HL-60/S4 treated with phorbol 12-myristate 13-acetate at 8.2 ng/mL for 4 days and 3 days (cell line): ENCODE results near the gene ARHGAP31.

ENCODE experiments used
- in situ Hi-C: fragments of 300-500 bp; cut with MboI; formaldehyde crosslinking; loops from 2 replicates; pipeline ENCODE4 v1.15.0; 2022; ENCODE audit warnings: low sequenced_read_pairs

ARHGAP31 gene

GRCh38 chr3:119428538-119428937, 134.4 kb downstream of the ARHGAP31 start:
- in situ Hi-C loops: no loop called here

DNA sequence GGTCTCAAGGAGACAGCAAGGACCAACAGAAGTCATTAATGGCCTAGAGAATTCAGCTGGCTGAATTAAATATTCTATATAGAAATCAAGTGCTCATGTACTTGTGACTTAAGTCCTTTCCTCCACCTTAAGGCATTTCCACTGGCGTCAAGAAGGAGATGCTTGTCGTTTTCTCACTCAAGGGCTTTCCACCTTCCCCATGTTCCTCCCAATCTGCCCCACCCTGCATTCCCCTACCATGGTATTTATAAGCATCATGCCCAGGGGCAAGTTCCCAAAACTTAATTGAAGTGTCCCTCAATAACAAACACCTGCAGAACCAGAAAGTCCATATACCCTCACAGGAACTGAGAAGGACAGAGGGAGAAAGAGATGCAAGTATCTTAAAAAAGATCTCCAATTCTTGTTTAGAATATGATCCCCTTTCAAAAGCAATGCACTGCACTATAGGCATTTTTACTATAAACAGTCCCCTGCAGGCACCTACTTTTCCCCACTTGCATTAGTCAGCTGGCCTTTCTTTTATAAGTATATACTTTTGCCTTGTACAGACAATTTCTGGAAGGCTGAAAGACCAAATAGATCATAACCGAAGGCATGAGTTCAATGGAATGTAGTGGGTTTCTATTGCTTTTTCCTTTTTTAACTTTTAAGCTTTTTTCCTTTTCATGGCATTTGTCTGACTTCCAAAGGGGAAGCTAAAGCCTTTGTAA, 139.6 kb downstream of the ARHGAP31 start:
- in situ Hi-C loops: no loop called here

DNA sequence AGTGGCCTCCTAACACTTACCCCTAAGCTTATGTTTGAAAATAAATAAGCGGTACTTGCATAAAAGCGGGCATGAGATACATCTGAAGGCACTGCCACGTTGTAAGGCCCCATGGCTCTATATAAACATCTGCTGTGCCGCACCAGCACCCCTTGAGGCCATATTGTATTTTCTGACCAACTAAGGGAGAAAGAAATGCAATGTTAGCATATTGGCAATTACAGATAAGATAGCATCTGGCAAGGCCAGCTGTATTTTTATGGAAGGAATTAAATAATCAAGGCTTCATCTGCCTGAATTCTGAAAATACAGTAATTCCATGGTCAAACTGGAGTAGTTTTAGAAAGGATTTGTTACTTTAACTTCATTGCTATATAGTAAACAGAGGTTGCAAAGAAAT, 140.5 kb downstream of the ARHGAP31 start:
- in situ Hi-C loops: no loop called here

DNA sequence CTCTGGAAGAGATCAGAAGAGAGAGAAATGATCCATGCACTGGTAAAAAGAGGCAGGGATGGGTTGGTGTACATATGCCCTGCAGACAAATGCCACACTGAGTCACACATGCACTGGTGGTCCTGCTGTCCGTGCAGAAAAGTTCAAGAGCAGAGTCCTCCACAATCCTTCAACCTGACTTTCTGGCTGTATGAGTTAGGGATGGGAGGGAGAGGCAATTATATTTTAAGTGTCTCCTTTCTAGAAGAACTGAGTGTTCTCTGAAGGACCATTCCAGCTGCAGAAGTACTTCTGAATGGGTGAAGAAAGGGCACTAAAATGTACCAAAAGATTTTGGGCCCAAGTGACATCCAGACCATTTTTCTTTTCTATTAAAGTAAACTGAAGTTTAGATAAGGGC, 142.8 kb downstream of the ARHGAP31 start:
- in situ Hi-C loops: no loop called here

- in situ Hi-C loops: no loop called here
These were observed 143.6 kb downstream of the ARHGAP31 start for GRCh38 chr3:119437691-119438258.

GRCh38 chr3:119443179-119443578, 149.0 kb downstream of the ARHGAP31 start:
- in situ Hi-C loops: no loop called here

- in situ Hi-C loops: no loop called here
These were observed 150.4 kb downstream of the ARHGAP31 start for GRCh38 chr3:119444590-119444989.

DNA sequence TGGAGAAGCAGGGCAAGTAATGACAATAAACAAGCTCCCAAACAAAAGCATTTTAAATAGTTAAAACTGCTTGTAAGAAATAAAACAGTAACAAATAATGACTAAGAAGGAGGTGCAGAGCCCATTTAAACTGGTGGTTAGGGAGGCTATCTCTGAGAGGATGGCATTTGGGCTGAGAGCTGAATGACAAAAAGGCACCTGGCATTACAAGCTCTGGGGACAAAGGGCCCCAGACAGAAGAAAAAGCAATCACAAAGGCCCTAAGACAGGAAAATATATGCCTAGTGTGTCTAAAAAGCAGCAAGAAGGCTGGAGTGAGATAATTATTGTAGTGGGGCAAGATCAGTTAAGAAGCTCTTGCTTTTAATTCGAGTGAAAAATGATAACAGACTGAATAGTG, 159.6 kb downstream of the ARHGAP31 start:
- in situ Hi-C loops: no loop called here

DNA sequence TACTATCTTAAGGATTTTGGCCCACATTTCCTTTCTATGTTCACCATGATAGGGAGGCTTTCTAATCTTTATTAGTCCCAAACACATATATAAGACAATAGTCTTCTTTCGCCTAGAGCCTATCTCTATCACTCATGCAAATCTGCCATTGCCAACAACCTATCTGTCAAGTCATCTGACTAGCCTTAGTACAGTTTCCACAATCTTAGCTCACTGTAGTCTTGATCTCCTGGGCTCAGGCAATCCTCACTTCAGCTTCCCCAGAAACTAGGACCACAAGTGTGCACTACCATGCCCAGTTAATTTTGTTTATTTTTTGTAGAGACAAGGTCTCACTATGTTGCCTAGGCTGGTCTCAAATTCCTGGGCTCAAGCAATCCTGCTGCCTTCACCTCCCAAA, 162.3 kb downstream of the ARHGAP31 start:
- in situ Hi-C loops: no loop called here

- in situ Hi-C loops: no loop called here
These were observed 163.1 kb downstream of the ARHGAP31 start for GRCh38 chr3:119457246-119457645.

- in situ Hi-C loops: no loop called here
These were observed 169.3 kb downstream of the ARHGAP31 start, which contains the start of gene TMEM39A for GRCh38 chr3:119463171-119464169. TMEM39A (minus strand) TSS chr3:119463615; CDS start chr3:119462074, 1,541 bp downstream.

- in situ Hi-C loops: no loop called here
These were observed 173.9 kb downstream of the ARHGAP31 start for GRCh38 chr3:119468041-119468440.

DNA sequence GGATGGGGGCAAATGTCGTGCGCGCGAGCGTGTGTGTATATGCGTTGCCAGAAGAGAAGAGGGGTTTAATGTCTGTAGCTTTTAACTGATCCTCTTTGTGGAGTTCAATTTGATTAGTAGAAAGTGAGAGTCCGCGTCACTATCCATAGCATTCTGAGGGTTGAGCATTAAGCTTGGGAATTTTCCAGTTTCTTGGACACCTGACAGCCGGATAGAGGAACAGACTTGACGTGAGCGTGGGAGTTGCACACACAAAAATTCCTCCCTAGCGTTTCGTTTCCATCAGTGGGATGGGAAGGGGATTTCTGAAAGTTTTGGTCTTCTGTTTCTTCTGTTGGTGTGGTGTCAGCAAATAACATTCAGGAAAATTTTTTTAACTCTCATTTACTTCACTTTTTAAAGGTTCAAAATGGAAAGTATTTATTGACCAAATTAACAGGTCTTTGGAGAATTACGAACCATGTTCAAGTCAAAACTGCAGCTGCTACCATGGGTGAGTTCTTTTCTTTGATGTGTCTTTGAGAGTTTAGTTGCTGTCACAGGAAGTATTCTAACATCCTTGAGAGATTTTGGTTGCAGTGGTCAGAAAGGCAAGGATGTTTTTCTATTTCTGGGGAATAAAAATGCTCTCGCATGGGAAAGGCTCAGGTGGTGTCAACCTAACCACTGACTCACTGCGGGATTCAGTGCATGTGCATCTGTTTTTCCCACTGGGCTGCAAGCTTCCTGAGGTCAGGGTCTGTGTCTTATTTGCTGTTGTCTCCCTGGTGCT, 175.4 kb downstream of the ARHGAP31 start:
- in situ Hi-C loops: no loop called here
